HFF-Myc (cell line): Measurements from ENCODE around the gene NCKAP5L.

Experiments
- DNase-seq: peaks from one replicate; pipeline ENCODE4 v3.0.0-alpha.2; 2011; ENCODE audit warnings: low read depth; ENCODE audit errors: extremely low read depth
- H3K4me3 ChIP-seq: replicated peaks from 2 replicates; pipeline ENCODE4 v1.5.1; 2011; ENCODE audit warnings: low read depth, mild to moderate bottlenecking, control low read depth, low read length
- TF ChIP-seq, protein P1 (sequence below): IDR thresholded peaks from 2 replicates; pipeline ENCODE4 v1.5.1; 2012; ENCODE audit warnings: mild to moderate bottlenecking, low read depth, low read length, control low read depth; ENCODE audit errors: missing control alignments

The NCKAP5L gene

DNA sequence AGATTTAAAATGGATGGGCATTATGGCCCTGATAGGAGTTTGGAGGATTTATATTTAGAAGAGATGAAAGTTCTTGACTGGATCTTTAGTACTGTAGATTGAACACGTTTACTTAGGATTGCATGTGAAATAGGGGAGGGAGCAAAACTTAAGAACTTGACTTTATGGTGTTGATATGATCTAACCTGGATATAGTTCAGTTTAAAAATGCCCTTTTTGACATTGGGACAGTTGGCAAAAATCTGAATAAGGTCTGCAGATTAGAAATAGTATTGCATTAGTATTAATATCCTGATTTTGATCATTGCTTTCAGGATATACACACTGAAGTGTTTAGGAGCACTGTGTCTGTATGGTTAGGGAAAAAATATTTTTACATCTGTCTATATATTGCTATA is 77.2 kb downstream of the NCKAP5L start:
- no peak overlapping the region for H3K4me3 ChIP-seq
- TF ChIP-seq, protein P1, sequence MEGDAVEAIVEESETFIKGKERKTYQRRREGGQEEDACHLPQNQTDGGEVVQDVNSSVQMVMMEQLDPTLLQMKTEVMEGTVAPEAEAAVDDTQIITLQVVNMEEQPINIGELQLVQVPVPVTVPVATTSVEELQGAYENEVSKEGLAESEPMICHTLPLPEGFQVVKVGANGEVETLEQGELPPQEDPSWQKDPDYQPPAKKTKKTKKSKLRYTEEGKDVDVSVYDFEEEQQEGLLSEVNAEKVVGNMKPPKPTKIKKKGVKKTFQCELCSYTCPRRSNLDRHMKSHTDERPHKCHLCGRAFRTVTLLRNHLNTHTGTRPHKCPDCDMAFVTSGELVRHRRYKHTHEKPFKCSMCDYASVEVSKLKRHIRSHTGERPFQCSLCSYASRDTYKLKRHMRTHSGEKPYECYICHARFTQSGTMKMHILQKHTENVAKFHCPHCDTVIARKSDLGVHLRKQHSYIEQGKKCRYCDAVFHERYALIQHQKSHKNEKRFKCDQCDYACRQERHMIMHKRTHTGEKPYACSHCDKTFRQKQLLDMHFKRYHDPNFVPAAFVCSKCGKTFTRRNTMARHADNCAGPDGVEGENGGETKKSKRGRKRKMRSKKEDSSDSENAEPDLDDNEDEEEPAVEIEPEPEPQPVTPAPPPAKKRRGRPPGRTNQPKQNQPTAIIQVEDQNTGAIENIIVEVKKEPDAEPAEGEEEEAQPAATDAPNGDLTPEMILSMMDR: no peak

DNA sequence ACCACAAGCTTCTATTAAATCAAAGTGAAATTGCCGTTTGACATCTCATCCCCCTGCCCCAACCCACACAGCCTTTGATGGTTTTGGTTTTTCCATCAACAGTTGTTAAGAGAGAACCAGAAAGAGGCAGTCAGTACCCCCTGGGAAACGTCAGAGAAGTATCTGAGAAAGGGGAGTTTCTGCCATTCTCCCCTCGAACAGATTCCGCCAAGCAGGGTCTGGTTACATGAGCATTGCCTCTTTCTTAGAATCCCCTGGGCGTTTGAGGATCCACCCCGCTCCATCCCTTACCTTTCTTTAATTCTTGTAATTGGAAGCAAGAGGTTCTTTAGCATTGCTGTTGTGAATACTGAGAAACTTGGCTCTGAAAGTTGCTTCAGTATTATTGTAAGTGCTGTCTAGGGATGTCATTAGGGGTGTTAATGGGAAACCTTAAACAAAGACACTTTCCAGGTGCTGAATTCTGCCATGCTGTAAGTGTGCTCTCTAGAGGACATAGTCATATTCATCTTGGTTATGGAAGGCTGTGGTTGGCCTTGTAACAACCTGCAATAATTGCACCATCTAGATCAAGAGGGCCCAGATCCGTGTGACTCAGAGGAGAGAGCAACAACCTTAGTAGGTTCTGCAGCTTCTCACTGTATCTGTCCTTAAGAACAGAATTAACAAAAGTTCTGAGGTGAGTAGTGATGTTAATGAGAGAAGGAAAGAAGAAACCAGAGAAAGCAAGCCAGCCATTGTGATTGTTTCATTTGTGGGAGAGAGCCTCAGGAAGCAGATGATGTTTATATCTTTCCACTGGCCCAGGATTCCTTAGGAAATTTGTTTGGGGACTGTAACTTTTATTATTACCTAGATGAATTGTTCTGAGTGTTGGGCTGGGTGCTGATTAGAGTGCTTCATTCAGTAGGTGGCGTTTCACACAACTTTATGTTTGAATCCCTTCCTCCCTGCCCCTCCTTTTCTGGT is 77.9 kb downstream of the NCKAP5L start:
- no peak overlapping the region for H3K4me3 ChIP-seq
- TF ChIP-seq, protein P1: no peak
- peak; percentile 5 for DNase-seq

More for the DNA sequence above, 77.2 kb downstream of the NCKAP5L start:
- no peak for DNase-seq

DNA sequence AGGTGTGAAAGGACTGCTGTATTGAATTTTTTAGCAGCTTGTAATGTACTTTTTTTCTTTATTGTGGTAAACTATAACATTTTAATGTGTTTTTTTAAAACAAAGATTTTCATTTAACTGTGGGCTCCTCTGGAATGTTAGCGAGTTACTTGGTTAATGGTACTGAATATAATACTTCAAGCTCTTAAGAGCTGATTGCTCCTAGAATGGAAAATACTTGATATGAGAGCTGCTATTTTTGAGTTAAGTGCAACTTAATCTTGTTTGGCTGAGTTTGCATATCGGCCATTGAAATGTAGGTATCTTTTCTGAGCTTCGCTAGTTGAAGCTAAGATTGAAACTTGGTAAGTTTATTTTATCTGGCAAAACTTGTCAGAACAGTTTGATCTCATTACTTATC is 79.4 kb downstream of the NCKAP5L start:
- DNase-seq: no peak
- TF ChIP-seq, protein P1: no peak
- H3K4me3 ChIP-seq: no peak overlapping the region

DNA sequence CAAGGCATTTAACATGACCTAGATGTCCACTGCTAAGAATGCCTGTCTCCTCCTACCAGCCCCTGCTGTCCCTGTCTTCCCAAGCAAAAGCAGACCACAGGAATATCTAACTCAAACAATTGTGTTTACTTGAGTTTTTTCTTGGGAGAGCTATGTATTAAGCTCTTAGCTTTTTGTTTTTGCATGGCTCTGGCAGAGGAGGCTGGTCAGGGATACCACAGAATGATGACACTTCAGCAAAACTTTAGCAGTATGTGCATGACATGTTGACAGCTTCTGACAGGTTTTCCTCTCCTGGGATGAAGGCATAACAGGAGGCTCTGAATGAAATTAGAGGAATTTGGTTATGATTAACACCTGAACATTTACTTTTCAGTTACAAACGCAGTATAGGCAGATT is 79.9 kb downstream of the NCKAP5L start:
- TF ChIP-seq, protein P1: no peak
- H3K4me3 ChIP-seq: no peak overlapping the region
- no peak for DNase-seq

DNA sequence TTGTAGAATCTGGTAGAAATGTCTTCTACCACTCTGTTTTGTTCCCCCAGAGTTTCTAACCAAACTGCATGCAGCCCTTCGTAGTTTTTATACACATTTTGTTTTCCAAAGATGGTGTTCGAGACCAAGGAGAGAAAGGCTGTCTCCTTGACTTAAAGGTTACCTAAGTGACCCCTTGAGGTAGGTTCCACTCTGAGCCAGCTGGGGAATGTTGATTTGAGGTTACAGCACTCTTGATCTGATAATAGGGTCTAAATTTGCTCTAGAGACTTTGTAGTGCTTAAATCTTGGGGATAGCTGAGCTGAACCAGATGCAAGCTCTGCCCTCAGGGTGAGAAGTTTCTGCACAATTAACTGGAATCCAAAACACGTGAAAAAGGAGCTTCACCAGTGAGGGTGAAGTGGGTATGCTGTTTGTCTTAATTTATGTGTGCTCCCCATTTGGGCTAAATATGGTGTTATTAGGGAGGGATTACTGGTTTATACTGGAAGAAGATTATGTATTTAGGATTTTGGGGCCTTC is 83.8 kb downstream of the NCKAP5L start:
- TF ChIP-seq, protein P1: no peak
- no peak for DNase-seq
- no peak overlapping the region for H3K4me3 ChIP-seq

DNA sequence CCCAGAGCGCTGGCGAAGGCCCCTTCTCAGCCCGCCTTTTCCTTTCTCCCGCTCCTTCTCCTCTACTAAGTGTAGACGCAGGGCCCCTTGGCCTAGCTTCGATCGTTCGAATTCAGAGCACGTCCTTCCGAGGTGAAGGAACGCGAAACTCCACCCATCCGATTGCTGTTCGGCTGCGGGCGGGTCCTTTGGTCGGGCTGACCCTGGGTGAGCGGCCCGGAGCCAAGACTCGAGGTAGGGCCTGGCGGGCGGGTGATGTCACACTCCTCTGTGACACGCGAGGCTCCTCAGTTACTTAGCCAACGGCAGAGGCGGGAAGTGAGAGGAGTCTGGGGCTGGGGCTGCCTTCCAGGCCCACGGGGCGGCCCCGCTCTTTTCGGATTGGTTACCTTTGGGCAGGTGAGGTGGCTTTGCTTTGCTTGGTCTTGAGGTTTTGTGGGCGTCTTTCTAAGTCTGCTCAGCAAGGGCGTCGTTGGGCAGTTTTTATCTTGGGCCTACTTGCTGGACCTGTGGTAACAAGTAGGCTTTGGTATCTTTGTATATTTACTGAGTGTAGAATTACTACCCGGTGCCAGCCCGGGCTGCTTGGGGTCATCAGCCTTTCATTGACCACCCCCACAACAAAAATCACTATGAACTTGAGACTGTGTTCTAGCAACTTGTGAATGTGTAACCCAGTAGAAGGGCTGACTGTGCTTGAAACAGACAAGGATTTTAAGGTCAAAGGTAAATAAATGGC is 86.2 kb downstream of the NCKAP5L start:
- peak overlapping the region; percentile 61 for H3K4me3 ChIP-seq
- DNase-seq: no peak
- TF ChIP-seq, protein P1: no peak
